NCI-H2171 treated with DMSO at 0.1 percent for 48 hours (cell line): ENCODE data around the gene TMIGD3.

Experiments
- DNase-seq: peaks from one replicate; lab custom pipeline; 2025; lab: John Stamatoyannopoulos, UW

The TMIGD3 gene

DNA sequence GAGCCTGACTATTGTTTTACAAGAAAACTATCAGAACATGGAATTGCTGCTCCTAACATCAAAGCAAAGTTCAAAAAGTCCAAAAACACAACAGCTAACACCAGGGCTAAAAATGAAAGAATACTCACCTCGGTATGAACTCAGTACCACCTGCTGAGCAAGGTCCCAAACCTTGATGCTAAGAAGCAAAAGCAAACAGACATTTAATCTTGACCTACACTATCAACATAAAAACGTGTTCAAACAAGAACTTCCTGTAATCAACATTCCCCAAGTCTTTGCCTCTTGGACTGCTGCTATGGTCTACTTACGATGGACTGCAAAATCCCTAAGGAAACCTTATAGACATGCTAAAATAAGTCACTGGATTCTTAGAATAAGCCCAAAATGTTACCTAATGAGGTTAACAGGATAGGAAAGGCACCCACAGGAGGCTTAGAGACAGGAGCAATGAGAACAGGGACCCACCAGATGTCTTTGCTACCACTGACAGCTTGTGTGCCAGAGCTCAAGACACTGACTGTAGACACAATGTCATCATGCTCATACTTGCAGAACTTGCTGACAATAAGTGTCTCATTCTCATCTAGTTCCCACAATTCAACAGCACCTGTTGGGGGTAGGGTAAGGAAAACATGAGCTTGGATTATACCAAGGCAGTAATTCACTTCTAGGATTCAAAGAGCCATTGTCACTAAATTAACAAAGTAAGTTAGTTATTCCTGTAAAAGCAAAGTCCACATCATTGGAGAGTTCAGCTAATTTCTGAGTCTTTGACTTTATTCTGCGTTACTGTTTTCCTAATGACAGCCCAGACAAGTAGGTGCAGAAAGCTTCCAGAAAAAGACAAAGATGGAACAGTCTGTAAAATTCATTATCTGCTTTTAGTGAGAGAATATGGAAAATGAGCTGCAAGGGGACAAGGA lies 56.2 kb downstream of the TMIGD3 start:
- peak; percentile 8 for DNase-seq

DNA sequence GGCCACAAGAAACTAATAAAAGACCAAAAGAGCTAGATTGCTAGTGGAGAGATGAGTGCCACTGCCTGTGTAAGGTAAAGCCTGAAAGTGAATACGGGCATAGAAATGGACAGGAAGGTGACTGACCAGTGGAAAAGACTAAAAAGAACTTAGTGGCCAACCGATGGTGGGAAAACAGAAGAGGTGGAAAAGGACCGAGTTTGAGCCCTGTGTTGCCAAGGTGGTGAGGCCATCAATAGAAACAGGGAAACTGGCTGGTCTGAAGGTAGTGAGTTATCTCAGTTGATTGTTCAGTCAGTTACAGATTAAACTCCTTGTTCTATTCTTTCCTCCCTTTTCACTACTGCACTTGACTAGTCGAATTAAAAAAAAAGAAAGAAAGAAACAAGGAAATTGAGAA lies 56.9 kb downstream of the TMIGD3 start:
- no peak for DNase-seq

DNA sequence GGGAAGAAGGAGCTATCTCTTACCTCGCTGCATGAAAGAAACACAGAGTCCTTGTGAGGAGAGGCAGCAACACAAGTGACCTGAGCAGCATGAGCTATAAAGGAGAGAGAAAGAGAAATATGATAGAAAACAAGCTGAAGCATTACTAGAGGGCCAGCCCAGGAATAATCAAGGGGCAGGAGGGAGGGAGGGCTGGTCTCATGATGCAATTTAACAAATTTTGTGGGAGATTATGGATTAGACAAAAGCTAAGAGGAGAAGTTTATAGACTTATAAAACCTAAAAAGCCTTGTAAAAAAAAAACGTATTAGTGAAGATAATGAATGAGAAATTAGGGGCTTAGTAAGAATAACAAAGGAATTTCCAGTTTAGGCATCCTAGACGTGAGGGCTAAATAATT lies 59.4 kb downstream of the TMIGD3 start:
- no peak for DNase-seq

DNA sequence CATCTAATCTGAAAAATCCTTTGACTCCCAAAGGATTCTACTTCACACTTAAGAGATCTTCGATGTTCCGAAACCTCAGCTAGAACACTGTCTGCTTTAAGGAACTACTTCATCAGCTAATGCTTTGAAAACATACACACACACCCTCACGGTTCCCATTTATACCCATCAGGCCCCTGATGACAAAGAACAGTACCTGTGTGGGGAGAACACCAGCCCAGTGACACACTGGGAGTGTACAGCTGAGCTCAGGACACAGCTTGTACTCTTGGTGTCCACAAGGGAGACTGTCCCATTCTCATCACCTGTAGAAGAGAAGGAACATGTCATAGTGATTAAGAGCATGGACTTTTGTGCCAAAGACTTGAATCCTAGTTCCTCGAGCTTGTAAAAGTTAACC lies 61.0 kb downstream of the TMIGD3 start:
- no peak for DNase-seq

DNA sequence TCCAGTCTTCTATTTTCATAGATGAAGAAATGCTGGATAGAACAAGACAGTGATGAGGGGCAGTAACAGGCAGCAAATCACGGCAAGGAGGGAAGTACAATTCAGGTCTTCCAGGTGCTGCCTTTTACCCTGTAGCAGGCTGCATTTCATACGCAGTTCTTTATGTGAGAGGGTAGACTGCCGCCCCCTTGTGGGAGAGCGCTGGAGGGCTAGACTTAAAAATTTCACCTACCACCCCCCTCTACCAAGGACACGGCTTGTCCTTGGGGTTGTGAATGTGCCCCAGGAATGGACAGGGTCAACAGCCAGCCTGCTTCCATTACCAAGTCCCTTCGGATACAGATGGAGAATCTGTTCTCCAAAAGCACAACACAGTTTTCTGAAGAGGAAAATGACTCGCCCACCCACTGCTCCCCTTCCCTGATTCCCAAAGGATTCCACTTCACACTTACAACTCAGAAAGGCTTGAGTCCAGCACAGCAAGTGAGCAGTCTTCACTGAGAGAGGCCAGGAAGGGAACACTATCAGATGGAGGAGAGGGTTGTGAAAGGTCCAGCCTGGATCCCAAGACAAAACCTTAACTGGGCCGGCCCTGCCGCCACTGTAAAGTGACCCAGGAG lies 61.8 kb downstream of the TMIGD3 start:
- DNase-seq: no peak

DNA sequence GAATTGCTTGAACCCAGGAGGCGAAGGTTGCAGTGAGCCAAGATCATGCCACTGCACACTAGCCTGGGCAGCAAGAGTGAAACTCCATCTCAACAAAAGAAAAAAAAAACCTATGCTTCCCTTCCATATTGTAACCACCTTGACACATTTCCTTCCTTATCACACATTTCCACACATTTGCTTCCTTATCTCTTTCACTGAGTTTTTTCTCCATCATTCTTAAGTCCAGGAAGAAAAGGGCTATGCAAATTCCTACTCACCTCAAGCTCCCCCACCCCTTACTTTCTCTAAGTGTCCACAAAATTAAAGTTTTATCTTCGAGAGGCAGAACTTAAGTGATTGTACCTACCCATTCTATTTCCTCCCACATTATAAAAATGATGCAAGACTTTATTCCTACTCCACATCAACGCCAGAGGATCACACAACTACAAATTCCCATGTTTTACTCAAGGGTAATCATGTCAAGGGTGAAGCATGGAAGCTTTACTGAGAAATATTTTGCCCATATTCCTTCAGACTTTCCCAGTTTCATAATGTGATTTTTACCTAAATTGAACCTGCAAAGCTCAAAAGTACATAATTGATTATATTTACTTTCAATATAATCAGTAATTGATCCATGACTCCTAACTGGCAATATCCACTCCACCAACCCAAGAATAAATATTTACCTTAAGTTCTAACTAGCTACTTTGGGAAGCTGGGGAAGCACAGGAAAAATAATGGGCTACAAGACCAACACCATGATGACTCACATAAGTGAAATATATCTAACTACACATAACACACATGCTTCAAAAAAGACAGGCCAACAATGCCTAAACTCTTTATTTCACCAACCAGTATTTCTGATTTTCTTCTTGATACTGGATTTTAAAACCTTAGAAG lies 63.7 kb downstream of the TMIGD3 start:
- DNase-seq: no peak

DNA sequence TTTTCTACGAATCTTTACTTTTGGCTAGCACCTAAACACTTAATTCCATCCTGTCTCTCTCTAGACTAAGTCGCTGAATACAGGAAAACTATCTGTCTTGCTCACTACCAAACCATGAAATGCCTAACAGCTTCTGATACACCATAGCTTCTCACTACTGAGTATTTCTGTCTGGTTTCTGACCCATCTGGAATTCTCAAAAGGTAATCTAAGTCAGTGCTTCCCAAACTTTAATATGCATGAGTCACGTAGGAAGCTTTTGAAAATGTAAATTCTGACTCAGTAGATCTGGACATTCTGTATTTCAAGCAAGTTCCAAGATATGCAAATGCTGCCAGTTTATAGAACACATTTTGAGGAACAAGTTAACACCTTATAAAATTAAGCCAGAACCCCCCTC lies 66.7 kb downstream of the TMIGD3 start:
- DNase-seq: no peak
